NCI-H446 treated with DMSO at 0.1 percent for 48 hours (cell line): Measurements from ENCODE around the gene MTCH1.

ENCODE experiments used
- DNase-seq: peaks from one replicate; lab custom pipeline; 2025; lab: John Stamatoyannopoulos, UW

The MTCH1 gene

GRCh38 chr6:36926708-36927513 is 59.1 kb downstream of the MTCH1 start:
- DNase-seq: no peak

GRCh38 chr6:36925809-36926208 is 60.2 kb downstream of the MTCH1 start:
- DNase-seq: no peak

- no peak for DNase-seq
Observed at GRCh38 chr6:36924778-36925374, 61.1 kb downstream of the MTCH1 start.

GRCh38 chr6:36924131-36924530 is 61.9 kb downstream of the MTCH1 start:
- no peak for DNase-seq

- no peak for DNase-seq
Observed at GRCh38 chr6:36920546-36920945, 65.5 kb downstream of the MTCH1 start.

GRCh38 chr6:36920049-36920448 is 65.9 kb downstream of the MTCH1 start:
- DNase-seq: no peak
